ENCODE data around the gene CASTOR1.
A peak's percentile ranks its signal among the peaks of the same experiment; 100 is the strongest.

CASTOR1 gene

DNA sequence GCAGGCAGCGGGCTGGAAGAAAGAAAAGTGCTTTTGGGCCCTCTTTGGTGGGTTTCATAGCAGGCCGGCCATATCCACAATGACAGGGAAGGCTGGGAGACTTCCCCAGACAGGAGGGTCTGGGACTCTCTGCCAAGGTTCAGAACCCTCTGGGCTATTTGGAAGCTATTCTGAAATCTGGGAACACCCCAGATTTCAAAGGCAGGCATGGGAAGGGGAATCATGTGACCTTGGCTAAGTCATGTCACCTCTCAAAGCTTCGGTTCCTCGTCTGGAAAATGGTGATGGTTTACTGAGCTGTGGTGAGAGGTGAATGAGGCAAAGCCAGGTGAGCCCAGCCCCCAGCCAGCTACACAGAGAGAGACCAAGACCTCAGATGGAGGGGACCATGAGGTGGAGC, 4.6 kb downstream of the CASTOR1 start:
- DNase-seq (ENCODE audit: low read depth): no peak

DNA sequence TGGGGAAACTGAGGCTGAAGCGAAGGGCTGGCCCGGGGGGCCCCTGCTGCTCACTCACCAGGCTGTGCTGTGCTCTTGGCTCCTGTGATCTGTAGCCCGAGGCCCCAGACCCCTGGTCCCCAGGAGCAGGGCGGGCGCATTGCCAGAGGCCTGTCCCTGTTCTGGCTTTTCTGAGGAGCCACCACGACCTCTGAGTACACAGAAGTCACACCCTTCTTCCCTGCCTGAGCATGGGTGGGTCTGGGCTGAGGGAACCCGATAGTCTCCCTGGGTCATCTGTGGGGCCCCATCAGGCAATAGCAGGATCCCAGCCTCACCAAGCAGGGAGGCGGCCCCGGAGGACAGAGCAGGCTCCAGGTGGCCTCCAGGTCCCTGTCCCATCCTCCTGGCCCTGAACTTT, 5.1 kb downstream of the CASTOR1 start:
- no peak for DNase-seq (ENCODE audit: low read depth)

DNA sequence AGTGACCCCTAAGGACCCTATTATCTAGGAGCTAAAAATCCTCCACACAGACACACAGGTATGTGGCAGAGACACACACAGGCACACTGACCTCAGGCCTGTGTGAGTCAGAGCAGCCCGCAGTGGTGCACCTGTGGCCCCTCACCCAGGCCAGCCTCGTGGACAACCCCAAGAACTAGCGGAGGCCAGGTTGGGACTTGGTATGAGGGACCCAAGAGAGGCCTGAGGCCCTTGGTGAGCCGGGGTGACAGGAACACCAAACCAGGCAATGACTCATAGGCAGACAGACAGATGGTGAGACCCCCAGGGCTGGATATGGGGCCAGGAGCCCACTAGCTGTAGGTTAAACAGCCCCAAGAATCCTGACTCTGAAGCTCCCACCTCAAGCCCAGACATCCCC, 6.0 kb downstream of the CASTOR1 start:
- DNase-seq (ENCODE audit: low read depth): no peak

DNA sequence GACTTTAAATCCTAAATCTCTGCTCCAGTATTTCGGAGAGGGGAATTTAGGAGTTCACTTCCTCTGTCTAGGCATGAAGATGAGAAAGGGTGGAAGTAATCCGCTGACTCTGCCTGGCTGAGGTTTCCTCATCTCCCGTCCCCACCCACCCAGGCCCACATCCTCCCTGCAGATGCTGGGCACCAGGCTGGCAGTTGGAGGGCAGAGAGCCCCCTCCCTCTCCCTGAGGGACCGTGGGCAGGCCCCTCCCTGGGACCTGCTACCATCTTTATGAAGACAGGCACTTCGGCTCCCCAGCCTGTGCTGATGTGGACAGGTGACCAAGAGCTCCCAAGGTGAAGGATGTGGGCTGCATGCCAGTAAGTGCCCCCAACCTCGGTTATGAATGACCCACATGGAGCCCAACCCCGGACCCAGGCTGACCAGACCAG, 6.7 kb downstream of the CASTOR1 start:
- no peak for DNase-seq (ENCODE audit: low read depth)

DNA sequence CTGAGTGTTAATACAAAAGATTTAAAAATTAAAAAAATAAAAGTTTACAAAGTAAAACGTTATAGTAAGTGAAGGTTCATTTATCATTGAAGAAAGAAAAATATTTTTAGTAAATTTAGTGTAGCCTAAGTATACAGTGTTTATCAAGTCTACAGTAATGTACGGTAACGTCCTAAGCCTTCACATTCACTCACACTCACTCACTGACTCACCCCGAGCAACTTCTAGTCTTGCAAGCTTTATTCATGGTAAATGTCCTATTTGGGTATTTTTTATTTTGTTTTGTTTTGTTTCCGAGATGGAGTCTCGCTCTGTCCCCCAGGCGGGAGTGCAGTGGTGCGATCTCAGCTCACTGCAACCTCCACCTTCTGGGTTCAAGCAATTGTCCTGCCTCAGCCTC, 8.8 kb downstream of the CASTOR1 start:
- no peak for DNase-seq (ENCODE audit: low read depth)

DNA sequence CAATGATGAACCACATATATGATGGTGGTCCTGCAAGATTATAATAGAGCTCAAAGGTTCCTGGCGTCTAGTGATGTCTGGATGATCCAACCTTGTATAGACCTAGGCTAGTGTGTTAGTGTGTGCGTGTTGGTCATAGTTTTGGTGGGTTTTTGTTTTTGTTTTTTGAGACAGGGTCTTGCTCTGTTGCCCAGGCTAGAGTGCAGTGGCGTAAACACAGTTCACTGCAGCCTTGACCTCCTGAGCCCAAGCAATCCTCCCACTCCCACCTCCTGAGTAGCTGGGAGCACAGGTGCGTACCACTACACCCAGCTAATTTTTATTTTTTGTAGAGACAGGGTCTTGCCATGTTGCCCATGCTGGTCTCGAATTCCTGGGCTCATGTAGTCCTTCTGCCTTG, 9.4 kb downstream of the CASTOR1 start:
- DNase-seq (ENCODE audit: low read depth): no peak

DNA sequence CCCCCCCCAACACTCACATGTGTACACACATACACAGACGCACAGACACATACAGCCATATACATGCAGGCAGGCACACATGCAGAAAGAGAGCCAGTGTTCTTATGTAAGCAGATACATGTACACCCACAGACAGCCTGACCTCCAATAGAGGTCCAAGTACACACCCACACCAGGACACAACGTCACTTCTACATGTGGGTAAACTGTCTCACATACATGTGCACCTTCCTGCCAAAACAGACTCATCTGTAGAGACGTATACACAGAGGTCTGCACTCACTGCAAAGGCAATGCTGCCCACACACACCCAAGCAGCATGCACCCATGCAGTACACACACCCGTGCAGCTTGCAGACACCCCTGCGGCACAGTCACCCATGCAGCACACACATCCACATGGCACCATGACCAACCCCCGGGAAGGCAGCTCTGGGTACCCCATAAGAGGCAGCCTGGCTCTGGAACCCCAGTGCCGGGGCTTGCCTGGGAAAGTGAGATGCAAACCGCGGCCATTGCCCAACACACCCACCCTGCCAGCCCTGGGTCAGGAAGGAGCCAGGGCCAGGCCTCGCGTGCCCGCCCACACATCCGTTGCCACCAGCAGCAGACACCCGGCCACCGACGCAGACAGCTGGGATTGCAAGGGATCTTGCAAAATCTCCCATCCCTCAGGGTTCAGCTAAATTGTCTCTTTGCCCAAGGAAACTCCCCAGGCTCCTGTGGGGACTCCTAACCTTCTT, 10.1 kb downstream of the CASTOR1 start:
- DNase-seq (ENCODE audit: low read depth): no peak

DNA sequence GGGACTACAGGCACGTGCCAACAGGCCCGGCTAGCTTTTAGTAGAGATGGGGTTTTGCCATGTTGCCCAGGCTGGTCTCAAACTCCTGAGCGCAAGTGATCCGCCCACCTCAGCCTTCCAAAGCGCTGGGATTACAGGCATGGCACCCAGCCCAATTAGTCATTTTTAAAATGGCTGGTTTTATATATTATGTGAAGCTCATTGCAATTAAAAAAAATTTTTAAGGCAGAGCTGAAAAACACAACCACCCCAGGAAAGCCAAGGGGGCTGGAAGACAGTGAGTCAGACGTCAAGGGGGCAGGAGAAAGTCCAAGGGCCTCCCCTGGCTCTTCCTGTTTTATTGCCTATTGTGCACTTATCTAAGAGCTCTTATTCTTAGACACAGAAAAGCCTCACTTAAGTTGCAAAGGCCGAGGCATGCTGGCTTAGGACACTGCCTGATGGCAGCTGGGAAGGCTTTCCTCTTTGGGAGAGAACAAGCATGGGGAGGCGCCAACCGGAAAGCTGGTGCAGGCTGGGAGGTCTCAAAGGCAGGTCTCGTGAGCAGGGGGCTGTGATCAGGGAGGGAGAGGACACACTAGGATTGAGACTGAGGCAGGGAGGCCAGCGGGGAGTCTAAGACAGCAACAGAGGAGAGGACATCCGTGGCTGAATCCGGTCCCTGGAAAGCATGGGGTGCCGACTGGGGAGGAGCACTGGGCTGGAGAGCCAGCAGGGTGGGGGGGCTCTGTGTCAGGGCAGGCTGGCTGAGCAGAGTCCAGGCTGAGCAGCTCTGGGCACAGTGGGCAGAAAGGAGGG, 11.6 kb downstream of the CASTOR1 start:
- no peak for DNase-seq (ENCODE audit: low read depth)

DNA sequence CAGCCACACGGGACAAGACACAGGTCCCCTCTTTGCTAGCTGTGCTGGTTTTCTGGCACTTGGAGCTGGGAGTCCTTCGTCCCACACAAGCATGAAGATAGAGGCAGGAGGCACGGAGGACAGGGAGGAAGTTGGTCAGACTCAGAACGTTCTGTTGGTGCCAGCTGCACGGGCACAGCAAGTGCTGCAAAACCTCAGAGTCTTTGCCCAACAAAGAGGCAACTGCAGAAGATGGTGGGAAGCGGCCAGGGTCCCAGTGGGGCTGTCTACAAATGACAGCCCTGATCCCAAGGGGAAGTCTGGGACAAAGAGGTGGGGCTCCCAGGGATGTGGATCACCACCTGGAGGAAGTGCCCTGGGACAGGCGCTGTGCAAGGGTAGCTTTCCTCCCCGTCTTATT, 13.3 kb downstream of the CASTOR1 start:
- DNase-seq (ENCODE audit: low read depth): no peak

DNA sequence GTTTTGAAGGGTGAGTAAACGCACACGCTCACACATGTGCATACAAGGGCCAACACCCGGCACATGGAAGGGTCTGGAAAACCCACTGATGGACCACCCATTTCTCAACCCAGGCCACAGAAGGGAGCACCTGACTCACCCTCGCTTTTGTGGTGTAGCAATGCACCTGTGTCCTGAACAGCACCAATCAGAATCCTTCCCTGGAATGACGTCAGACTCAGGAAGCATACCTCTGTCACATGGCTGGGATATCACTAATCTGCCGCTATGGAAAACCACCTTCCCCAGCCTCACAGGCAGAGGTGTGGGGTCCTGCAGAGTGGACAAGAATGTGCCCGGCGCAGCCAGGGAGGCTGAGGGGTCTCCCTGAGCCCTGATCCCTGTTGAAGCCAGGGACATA, 13.7 kb downstream of the CASTOR1 start:
- DNase-seq (ENCODE audit: low read depth): no peak

DNA sequence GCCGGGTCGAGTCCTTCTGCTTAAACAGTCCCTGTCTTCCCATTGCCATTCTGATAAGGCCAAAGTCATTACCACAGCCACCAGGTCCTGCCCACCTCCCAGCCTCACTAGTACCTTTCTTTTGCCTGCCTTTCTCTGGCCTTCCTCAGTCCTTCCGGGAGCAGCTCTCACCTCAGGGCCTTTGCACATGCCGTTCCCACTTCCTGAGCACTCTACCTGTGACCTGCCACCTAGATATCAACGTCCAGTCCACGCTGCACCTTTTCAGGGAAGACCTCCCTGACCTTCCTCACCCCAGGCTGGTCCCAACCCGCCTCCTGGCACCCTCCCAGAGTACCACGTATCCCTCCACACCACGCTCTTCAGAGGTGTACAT, 14.9 kb downstream of the CASTOR1 start:
- DNase-seq (ENCODE audit: low read depth): no peak

DNA sequence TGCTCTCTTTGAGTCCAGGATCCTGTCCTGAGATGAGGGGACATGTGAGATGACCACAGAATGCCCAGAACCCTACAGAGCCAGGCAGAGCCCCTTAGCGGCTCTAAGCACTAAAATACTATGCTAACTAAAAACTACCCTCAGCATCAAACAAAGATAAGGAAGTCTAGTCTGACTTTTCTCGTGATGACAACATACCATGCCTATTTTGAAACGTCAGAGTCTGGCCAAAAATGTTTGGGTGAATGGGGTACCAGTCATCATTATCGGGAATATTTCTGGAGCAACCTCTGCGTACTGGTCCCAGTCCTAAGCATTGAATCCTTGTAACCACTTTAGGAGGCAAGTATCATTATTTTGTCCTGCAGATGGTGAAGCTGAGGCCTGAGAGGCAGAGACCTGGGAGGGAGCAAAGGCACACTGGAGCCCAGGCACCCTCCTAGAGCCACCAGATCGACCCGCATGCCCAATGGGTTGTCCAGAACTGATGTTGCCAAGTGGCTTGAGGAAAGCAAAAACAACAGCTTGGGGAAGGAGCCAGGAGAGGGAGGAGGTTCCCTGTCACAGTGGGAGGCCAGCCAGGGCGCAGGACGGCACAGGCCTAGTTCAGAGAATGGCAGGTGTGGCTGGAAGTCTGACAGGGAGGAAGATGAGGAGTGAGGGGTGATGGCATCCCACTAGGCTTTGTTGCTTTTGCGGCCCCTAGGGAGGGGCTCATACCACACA, 15.4 kb downstream of the CASTOR1 start:
- no peak for DNase-seq (ENCODE audit: low read depth)

DNA sequence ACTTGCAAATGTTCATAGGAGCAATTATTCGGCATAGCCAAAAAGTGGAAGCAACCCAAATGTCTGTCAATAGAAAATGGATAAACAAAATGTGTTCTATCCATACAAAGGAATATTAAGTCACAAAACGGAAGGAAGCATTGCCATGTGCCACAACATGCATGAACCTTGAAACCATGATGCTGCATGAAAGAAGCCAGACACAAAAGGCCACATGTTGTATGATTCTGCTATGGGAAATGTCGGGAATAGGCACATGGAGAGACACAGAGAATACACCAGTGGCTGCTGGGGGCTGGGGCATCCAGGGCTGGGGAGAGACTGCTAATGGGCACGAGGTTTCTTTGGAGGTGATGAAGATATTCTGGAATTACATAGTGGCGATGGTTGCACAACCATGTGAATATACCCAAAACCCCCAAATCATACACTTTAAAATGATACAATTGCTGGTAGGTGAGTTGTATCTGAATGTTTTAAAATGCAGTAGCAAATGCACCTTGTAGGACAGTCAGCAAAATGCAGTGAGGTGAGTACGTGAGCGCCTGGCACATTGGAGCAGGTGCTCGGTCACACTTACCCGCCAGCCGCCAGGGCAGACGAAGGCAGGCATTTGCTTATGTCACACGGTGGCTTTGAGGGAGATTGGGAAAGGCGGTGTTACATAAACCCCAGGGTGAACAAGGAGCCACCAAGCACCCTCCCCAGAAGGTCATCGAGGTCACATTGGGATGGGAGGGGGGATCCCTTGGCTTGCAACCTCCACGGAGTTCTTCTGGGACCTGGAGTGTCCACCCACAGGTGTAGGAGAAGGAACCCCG, 16.3 kb downstream of the CASTOR1 start:
- no peak for DNase-seq (ENCODE audit: low read depth)

DNA sequence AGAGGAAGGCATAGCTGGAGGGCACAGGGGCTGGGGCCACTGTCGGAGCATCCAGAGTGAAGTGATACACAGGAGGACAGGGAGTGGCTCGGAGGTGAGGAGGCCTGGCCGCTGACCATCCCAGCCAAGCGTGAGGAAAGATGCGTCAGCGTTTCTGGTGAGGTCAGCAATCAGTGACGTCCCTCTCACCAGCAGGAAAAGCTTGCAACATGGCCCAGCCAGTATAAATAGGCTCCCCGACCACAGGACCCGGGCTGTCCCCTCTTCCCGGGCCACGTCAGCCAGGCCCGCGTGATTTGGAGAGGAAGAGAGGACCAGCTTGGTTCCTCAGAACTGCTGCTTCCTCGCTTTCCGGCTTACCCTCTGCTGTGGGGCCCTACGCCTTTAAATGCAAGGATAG, 18.5 kb downstream of the CASTOR1 start:
- no peak for DNase-seq (ENCODE audit: low read depth)

DNA sequence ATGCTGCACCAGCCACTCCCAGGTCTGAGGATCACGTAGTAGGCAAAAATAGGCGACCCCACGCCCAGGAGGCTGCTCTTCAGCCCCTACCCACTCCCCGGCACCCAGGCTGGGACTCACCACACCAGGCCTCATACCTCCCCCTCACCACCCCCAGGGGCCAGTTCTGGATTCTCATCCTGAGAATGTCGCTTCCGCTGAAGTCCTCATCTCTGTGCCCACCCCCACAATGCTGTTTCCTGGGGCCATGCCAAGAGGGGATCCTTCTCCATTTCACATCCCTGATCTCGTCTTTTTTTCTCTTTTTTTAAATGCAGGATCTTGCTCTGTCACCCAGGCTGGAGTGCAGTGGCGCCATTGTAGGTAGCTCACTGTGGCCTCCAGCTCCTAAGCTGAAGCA, 21.0 kb downstream of the CASTOR1 start:
- no peak for DNase-seq (ENCODE audit: low read depth)

DNA sequence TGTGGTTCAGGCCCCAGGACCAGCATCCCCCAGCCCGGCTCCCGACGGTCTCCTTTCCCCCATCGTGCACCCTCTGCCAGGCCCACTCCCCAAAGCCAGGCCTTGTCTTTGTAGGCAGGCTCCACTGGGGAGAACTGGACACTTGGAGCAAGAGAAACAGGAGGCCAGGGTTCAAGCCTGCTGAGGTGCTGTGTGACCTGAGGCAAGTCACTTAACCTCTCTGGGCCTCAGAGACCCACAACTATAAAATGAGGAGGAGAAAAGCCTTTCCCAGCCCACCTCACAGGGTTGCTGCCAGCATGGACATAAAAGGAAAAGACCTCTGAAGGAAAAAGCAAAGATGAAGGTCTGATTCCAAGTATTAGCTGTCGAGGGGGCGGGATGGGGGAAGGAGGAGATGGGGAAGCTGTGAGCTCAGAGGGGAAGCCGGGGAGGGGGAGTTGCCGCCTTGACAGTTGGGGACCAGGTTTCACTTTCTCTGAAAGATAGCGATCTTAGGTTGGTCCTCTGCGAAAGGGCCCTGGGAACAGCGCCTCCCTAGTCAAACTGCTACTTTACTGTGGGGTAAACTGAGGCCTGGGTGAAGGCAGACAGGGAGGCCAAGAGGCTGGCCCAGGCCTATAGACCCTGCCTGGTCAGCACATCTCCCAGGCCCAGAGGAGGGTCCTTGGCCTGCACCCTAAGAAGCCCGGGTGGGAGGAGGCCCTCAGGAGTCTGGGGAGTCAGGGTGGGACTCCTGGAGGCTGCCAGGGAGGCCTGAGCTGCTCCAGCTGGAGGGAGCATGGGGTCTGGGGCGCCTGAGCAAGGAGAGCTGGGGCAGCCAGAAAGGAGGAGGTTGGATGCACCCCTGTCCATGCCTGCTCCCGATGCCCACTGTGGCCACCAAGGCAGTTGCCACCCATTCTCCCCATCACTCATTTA, 21.7 kb downstream of the CASTOR1 start:
- DNase-seq (ENCODE audit: low read depth): no peak

DNA sequence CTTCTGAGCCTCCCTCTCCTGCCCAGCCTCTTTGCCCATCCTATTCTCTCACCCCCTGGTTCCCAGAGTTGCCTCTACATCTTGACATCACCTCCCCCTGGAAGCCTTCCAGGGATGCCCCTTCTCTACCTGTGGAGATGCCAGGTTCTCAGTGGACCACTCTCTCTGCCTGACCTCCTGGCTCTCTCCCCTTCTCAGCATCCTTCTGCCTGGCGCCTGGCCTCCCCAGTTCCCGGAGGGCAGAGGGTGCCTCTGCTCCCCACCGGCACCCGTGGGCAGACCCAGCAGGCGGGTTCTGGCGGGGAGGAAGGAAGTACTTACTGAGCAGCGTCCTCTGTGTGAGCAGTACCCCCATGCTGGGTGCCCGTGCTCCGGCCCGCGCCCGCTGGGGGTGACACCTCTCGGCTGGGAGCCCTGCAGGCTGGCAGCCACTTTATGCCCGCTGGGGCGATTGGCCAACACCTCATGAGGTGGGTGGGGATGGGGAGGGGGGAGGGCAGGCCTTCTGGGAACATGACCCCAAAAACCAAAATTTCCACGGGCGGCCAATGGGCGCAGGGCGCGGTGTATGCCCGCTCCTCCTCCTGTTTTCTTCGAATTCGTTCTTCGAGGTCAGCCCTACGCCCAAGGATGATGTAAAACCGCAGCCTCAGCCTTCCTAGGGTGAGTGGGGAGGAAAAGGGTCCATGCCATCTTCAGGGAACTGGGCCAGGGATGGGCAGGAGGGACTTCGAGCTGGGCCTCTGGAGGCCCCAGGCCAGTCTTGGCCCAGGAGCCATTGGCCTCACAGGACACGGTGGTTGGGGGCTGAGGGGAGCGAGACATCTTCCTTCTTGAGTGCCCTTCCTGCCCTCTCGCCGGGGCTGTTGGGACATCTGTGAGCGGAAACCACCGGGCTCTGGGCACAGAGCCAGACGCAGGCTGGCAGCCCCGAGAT, 22.6 kb downstream of the CASTOR1 start, which contains the start of gene OSM:
TSS of gene OSM (minus strand) at position 407 of the 937 bp plus-strand sequence. CDS start at position 355, 52 bp downstream.
- DNase-seq (ENCODE audit: low read depth): no peak

DNA sequence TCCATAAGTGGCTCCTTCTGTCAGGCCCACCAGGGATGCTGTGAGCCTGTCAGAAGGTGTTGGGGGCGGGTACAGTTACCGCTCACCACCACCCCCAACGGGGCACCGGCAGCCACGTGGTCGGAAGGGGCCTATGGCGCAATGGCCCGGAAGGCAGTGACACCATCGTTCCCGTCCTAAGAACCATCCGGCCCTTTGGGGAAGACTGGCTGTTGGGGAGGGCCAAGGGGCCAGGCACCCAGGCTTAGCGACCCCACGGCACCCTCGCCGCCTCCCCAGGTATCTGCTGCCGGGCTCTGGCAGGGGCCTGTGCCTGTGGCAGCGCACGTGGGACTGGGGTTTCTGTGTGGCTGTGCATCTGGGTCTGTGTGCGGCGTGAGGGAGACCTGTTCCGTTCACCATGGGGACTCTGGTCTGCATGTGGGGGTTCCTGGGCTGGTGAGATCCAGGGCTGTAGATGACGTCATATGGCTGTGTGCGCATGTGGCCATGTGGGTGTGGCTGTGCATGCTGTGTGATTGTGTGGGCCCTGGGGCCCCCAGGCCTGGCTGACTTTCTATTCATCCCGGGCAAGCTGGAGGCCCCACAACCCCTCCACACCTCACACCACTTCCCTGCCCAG, 23.4 kb downstream of the CASTOR1 start:
- peak; percentile 63 for DNase-seq (ENCODE audit: low read depth)

DNA sequence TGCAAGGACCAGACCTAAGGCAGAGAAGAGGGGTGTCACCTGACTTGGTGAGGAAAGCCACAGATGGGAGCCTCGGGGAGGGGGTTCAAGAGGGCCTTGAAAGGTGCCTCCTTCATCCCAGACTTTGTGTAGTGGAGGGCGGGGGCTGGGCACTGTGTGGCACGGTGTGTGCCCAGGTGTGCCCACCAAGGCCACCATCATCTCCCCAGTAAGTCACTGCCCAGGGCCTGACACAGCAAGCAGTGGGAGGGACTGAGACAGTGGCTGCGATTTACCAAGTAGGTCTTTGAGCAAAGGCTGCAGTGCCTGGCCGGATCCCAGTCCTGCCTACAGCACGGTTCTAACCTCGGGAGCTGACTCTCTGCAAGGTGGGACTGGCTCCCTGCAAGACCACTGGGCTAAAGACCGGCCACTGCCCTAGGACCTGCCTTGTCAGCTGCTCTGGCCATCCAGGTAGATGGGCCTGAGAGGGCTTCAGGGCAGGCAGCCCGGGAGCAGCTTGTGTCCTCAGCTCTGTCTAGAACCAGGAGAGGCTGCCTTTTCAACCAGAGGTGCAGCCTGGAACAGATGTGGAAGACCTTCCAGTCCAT, 24.1 kb downstream of the CASTOR1 start:
- no peak for DNase-seq (ENCODE audit: low read depth)

Measured in stimulated activated CD8-positive, alpha-beta memory T cell treated with anti-CD3 and anti-CD28 coated beads, Interleukin-12 subunit alpha, Interleukin-12 subunit beta, amount 100 ng/mL, for 1 hour (primary cell).